ENCODE data around the gene AGRN.

AGRN gene

GRCh38 chr1:1020000-1020404 lies at the start of gene AGRN:
TSS of gene AGRN (plus strand) at chr1:1020120. CDS start at chr1:1020173, 53 bp downstream.
- Histone ChIP-seq H3K4me3 (replicated peaks; ENCODE audit: low read depth, low read length) (peak within 1 kb of the TSS; percentile 71), H3K27me3 (replicated peaks; ENCODE audit: control insufficient read depth, insufficient read depth, low read length) (no peaks in the 10 kb centered on the region), H3K36me3 (ENCODE audit: control insufficient read depth, insufficient read depth, low read length) (no peaks in the 10 kb centered on the region)
- TF ChIP-seq CTCF (IDR thresholded peaks at IDR 0.05; ENCODE audit: insufficient read depth, low read length, poor library complexity, severe bottlenecking), result no peak
- DNase-seq (ENCODE audit: extremely low read depth, insufficient read length), result no peak

GRCh38 chr1:970242-970972 lies 49.5 kb upstream of the AGRN start:
- Histone ChIP-seq H3K36me3 (ENCODE audit: control insufficient read depth, insufficient read depth, low read length) (no peaks in the 10 kb centered on the region), H3K27me3 (replicated peaks; ENCODE audit: control insufficient read depth, insufficient read depth, low read length) (no peaks in the 10 kb centered on the region; the same call in 1 of the 2 replicates), H3K4me3 (replicated peaks; ENCODE audit: low read depth, low read length) (no peak overlapping the region)
- DNase-seq (ENCODE audit: extremely low read depth, insufficient read length), result no peak
- TF ChIP-seq CTCF (IDR thresholded peaks at IDR 0.05; ENCODE audit: insufficient read depth, low read length, poor library complexity, severe bottlenecking), result no peak

GRCh38 chr1:970973-971730 lies 48.8 kb upstream of the AGRN start:
- no peak overlapping the region for H3K4me3 ChIP-seq (replicated peaks; ENCODE audit: low read depth, low read length)
- H3K27me3 ChIP-seq (replicated peaks; ENCODE audit: control insufficient read depth, insufficient read depth, low read length), result no peaks in the 10 kb centered on the region; the same call in 1 of the 2 replicates
- no peak for DNase-seq (ENCODE audit: extremely low read depth, insufficient read length)
- TF ChIP-seq CTCF (IDR thresholded peaks at IDR 0.05; ENCODE audit: insufficient read depth, low read length, poor library complexity, severe bottlenecking), result no peak
- H3K36me3 ChIP-seq (ENCODE audit: control insufficient read depth, insufficient read depth, low read length), result no peaks in the 10 kb centered on the region

- Histone ChIP-seq H3K4me3 (replicated peaks; ENCODE audit: low read depth, low read length) (no peak overlapping the region), H3K36me3 (ENCODE audit: control insufficient read depth, insufficient read depth, low read length) (no peaks in the 10 kb centered on the region), H3K27me3 (replicated peaks; ENCODE audit: control insufficient read depth, insufficient read depth, low read length) (no peaks in the 10 kb centered on the region; the same call in 1 of the 2 replicates)
- no peak for TF ChIP-seq CTCF (IDR thresholded peaks at IDR 0.05; ENCODE audit: insufficient read depth, low read length, poor library complexity, severe bottlenecking)
- no peak for DNase-seq (ENCODE audit: extremely low read depth, insufficient read length)
Observed at GRCh38 chr1:971751-972506, 48.0 kb upstream of the AGRN start.

GRCh38 chr1:972726-973458 lies 47.0 kb upstream of the AGRN start:
- H3K27me3 ChIP-seq (replicated peaks; ENCODE audit: control insufficient read depth, insufficient read depth, low read length), result no peaks in the 10 kb centered on the region; the same call in 1 of the 2 replicates
- H3K36me3 ChIP-seq (ENCODE audit: control insufficient read depth, insufficient read depth, low read length), result no peaks in the 10 kb centered on the region
- no peak for TF ChIP-seq CTCF (IDR thresholded peaks at IDR 0.05; ENCODE audit: insufficient read depth, low read length, poor library complexity, severe bottlenecking)
- H3K4me3 ChIP-seq (replicated peaks; ENCODE audit: low read depth, low read length), result no peak overlapping the region
- DNase-seq (ENCODE audit: extremely low read depth, insufficient read length), result no peak

Measured in GM06990 (cell line).